Suprapubic skin (tissue), 4 donors: ENCODE data around the gene SLC38A3.

ENCODE experiments used
- EP300 ChIP-seq: sonication (generic); formaldehyde crosslinking; IDR thresholded peaks from one replicate; pipeline ENCODE4 v1.6.1; 2017; ENCODE audit warnings: antibody characterized with exemption
- POLR2A ChIP-seq, 2 donors: fragments of 450-650 bp; IDR thresholded peaks; one replicate each; pipeline ENCODE4 v1.6.1; 2017; ENCODE audit warnings: antibody characterized with exemption in 2 of 2, mild to moderate bottlenecking in 2 of 2, moderate library complexity in 2 of 2
- POLR2AphosphoS5 ChIP-seq, 3 donors: sonication (generic); formaldehyde crosslinking; IDR thresholded peaks; one replicate each; pipeline ENCODE4 v1.6.1; 2017; ENCODE audit warnings: antibody characterized with exemption in 3 of 3
- TF ChIP-seq, protein P1 (sequence below), 2 donors: fragments of 200-600 bp in 1 of 2; fragments of 450-650 bp in 1 of 2; sonication (generic) in 1 of 2; IDR thresholded peaks; one replicate each; pipeline ENCODE4 v1.5.1; 2016 to 2019; ENCODE audit warnings: antibody characterized with exemption in 2 of 2, mild to moderate bottlenecking in 1 of 2, moderate library complexity in 1 of 2

DNA sequence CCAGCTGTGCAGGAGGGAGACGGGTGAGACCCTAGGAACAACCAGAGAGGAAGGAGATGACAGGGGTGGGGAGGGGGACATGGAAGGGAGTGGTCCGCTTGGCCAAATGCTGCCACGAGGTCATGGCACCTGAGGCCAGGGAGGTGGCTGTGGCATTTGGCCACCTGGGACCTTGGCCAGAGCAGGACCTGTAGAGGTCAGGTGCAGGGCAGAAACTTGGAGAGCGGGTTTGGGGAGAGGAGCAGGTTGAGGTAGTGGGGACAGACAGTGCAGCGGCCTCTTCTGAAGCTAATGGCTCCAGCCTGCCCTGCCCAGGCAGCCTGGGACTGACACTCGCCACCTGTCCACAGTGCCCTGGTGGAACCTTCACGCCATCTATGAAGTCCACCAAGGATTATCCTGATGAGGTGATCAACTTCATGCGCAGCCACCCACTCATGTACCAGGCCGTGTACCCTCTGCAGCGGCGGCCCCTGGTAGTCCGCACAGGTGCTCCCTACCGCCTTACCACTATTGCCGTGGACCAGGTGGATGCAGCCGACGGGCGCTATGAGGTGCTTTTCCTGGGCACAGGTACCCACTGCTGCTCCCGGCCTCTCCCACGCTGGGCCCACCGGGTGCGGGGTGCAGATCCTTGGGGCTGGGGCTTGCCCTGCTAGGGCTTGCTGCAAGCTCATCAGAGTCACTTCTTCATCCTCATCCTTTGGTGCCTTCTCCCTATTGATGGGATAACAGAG, 20.7 kb upstream of the SLC38A3 start:
- TF ChIP-seq, protein P1, sequence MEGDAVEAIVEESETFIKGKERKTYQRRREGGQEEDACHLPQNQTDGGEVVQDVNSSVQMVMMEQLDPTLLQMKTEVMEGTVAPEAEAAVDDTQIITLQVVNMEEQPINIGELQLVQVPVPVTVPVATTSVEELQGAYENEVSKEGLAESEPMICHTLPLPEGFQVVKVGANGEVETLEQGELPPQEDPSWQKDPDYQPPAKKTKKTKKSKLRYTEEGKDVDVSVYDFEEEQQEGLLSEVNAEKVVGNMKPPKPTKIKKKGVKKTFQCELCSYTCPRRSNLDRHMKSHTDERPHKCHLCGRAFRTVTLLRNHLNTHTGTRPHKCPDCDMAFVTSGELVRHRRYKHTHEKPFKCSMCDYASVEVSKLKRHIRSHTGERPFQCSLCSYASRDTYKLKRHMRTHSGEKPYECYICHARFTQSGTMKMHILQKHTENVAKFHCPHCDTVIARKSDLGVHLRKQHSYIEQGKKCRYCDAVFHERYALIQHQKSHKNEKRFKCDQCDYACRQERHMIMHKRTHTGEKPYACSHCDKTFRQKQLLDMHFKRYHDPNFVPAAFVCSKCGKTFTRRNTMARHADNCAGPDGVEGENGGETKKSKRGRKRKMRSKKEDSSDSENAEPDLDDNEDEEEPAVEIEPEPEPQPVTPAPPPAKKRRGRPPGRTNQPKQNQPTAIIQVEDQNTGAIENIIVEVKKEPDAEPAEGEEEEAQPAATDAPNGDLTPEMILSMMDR (IDR thresholded peaks at IDR 0.05): no peak
- no peak for TF ChIP-seq POLR2A (IDR thresholded peaks at IDR 0.05)
- no peak for TF ChIP-seq POLR2AphosphoS5 (IDR thresholded peaks at IDR 0.05)
- no peak for TF ChIP-seq EP300
